Stimulated activated CD8-positive, alpha-beta memory T cell treated with anti-CD3 and anti-CD28 coated beads, Interleukin-15, amount 100 ng/mL, for 1 hour (primary cell): ENCODE data around the gene ALPL.
"Not testable (repeated sequence)": the region's sequence is repeated elsewhere in the genome, so short reads cannot be mapped to it uniquely, and the experiment has no call there.

ENCODE experiments used
- DNase-seq: peaks from one replicate; pipeline ENCODE4 v3.0.0-alpha.2; 2020; ENCODE audit warnings: low read depth

ALPL gene

GRCh38 chr1:21509351-21510112 lies at the start of gene ALPL:
Gene ALPL, plus strand, starts transcription at chr1:21509423. Its CDS starts 44,659 bp downstream, at chr1:21554082.
- DNase-seq: no peak

GRCh38 chr1:21465127-21465526 lies 44.1 kb upstream of the ALPL start:
- not testable (repeated sequence) for DNase-seq

- not testable (repeated sequence) for DNase-seq
Measured at GRCh38 chr1:21467946-21468345, 41.3 kb upstream of the ALPL start.

- DNase-seq: no peak
Measured at GRCh38 chr1:21468599-21468998, 40.6 kb upstream of the ALPL start.

GRCh38 chr1:21469581-21469980 lies 39.6 kb upstream of the ALPL start:
- DNase-seq: no peak

GRCh38 chr1:21472861-21473260 lies 36.4 kb upstream of the ALPL start:
- no peak for DNase-seq

- DNase-seq: no peak
Measured at GRCh38 chr1:21478356-21478755, 30.9 kb upstream of the ALPL start.

- DNase-seq: not testable (repeated sequence)
Measured at GRCh38 chr1:21483881-21484280, 25.3 kb upstream of the ALPL start.

- DNase-seq: no peak
Measured at GRCh38 chr1:21489146-21489545, 20.1 kb upstream of the ALPL start.

- DNase-seq: no peak
Measured at GRCh38 chr1:21490774-21491487, 18.3 kb upstream of the ALPL start.

- no peak for DNase-seq
Measured at GRCh38 chr1:21491488-21492355, 17.5 kb upstream of the ALPL start.

GRCh38 chr1:21492356-21492625 lies 16.9 kb upstream of the ALPL start:
- DNase-seq: no peak

- DNase-seq: no peak
Measured at GRCh38 chr1:21494196-21494595, 15.0 kb upstream of the ALPL start.

GRCh38 chr1:21495225-21495820 lies 13.9 kb upstream of the ALPL start:
- no peak for DNase-seq

GRCh38 chr1:21496063-21496462 lies 13.2 kb upstream of the ALPL start:
- no peak for DNase-seq

- DNase-seq: no peak
Measured at GRCh38 chr1:21496886-21497285, 12.3 kb upstream of the ALPL start.

GRCh38 chr1:21497466-21498061 lies 11.7 kb upstream of the ALPL start:
- no peak for DNase-seq

- no peak for DNase-seq
Measured at GRCh38 chr1:21499283-21499950, 9.8 kb upstream of the ALPL start.

GRCh38 chr1:21503706-21504377 lies 5.4 kb upstream of the ALPL start:
- no peak for DNase-seq

- DNase-seq: no peak
Measured at GRCh38 chr1:21506804-21507203, 2.4 kb upstream of the ALPL start.
